IPS-20b (cell line): ENCODE results near the gene FLVCR2.

Experiments used
- H3K27ac ChIP-seq: one replicate; pipeline ENCODE4 v1.5.1; 2013; ENCODE audit warnings: low read length
- H3K27me3 ChIP-seq: 2 replicates; pipeline ENCODE4 v1.6.1; 2013; ENCODE audit warnings: mild to moderate bottlenecking, low read length, inconsistent platforms; ENCODE audit not compliant: insufficient read depth
- H3K36me3 ChIP-seq: 2 replicates; pipeline ENCODE4 v1.6.1; 2013; ENCODE audit warnings: low read depth, mild to moderate bottlenecking, inconsistent platforms, low read length, moderate library complexity; ENCODE audit not compliant: insufficient read depth
- H3K4me1 ChIP-seq: 2 replicates; pipeline ENCODE4 v1.6.1; 2013; ENCODE audit warnings: mild to moderate bottlenecking, control low read depth, inconsistent platforms, low read length, moderate library complexity; ENCODE audit not compliant: insufficient read depth
- H3K4me3 ChIP-seq: 2 replicates; pipeline ENCODE4 v1.5.1; 2013; ENCODE audit warnings: mild to moderate bottlenecking, low read length, inconsistent platforms
- H3K9ac ChIP-seq: 2 replicates; pipeline ENCODE4 v1.6.1; 2013; ENCODE audit warnings: low read depth, mild to moderate bottlenecking, inconsistent platforms, low read length, moderate library complexity
- H3K9me3 ChIP-seq: 2 replicates; pipeline ENCODE4 v1.6.1; 2013; ENCODE audit warnings: mild to moderate bottlenecking, low read depth, low read length, inconsistent platforms; ENCODE audit not compliant: insufficient read depth

Gene FLVCR2

GRCh38 chr14:75643985-75644384 is 65.6 kb downstream of the FLVCR2 start:
- H3K27me3 ChIP-seq, result no peaks in the 10 kb centered on the region
- H3K9me3 ChIP-seq, result no peaks in the 10 kb centered on the region
- H3K9ac ChIP-seq, result no peak overlapping the region
- H3K27ac ChIP-seq, result no peak overlapping the region
- H3K4me3 ChIP-seq, result no peak overlapping the region
- no peaks in the 10 kb centered on the region for H3K4me1 ChIP-seq
- peaks cover 16% of the 10 kb centered on the region for H3K36me3 ChIP-seq

- Histone ChIP-seq H3K27me3 (no peaks in the 10 kb centered on the region), H3K9ac (no peak overlapping the region), H3K9me3 (no peaks in the 10 kb centered on the region), H3K4me3 (no peak overlapping the region), H3K4me1 (no peaks in the 10 kb centered on the region), H3K27ac (no peak overlapping the region), H3K36me3 (peaks cover 27% of the 10 kb centered on the region)
Observed at GRCh38 chr14:75645056-75645455, 66.6 kb downstream of the FLVCR2 start.

GRCh38 chr14:75646762-75647161 is 68.3 kb downstream of the FLVCR2 start:
- Histone ChIP-seq H3K4me1 (no peaks in the 10 kb centered on the region), H3K27me3 (no peaks in the 10 kb centered on the region), H3K27ac (no peak overlapping the region), H3K9ac (no peak overlapping the region), H3K9me3 (no peaks in the 10 kb centered on the region), H3K36me3 (peaks cover 44% of the 10 kb centered on the region), H3K4me3 (no peak overlapping the region)

- no peaks in the 10 kb centered on the region for H3K4me1 ChIP-seq
- H3K27ac ChIP-seq, result no peak overlapping the region
- H3K36me3 ChIP-seq, result peaks cover 52% of the 10 kb centered on the region
- no peak overlapping the region for H3K4me3 ChIP-seq
- H3K9ac ChIP-seq, result no peak overlapping the region
- H3K9me3 ChIP-seq, result no peaks in the 10 kb centered on the region
- no peaks in the 10 kb centered on the region for H3K27me3 ChIP-seq
Observed at GRCh38 chr14:75647640-75648039, 69.2 kb downstream of the FLVCR2 start.

- H3K9me3 ChIP-seq, result no peaks in the 10 kb centered on the region
- no peak overlapping the region for H3K27ac ChIP-seq
- H3K36me3 ChIP-seq, result peaks cover 57% of the 10 kb centered on the region
- H3K27me3 ChIP-seq, result no peaks in the 10 kb centered on the region
- no peaks in the 10 kb centered on the region for H3K4me1 ChIP-seq
- H3K4me3 ChIP-seq, result no peak overlapping the region
- no peak overlapping the region for H3K9ac ChIP-seq
Observed at GRCh38 chr14:75648066-75648838, 69.8 kb downstream of the FLVCR2 start.

GRCh38 chr14:75649337-75649736 is 70.9 kb downstream of the FLVCR2 start:
- 0 out of 2 replicates have a peak, but pooled peaks cover 2% of the 10 kb centered on the region for H3K4me1 ChIP-seq
- no peaks in the 10 kb centered on the region for H3K27me3 ChIP-seq
- H3K4me3 ChIP-seq, result no peak overlapping the region
- peaks cover 68% of the 10 kb centered on the region for H3K36me3 ChIP-seq
- H3K27ac ChIP-seq, result no peak overlapping the region
- H3K9ac ChIP-seq, result no peak overlapping the region
- no peaks in the 10 kb centered on the region for H3K9me3 ChIP-seq

- Histone ChIP-seq H3K9me3 (no peaks in the 10 kb centered on the region), H3K27me3 (no peaks in the 10 kb centered on the region), H3K4me1 (0 out of 2 replicates have a peak, but pooled peaks cover 2% of the 10 kb centered on the region), H3K4me3 (no peak overlapping the region), H3K9ac (no peak overlapping the region), H3K36me3 (peaks cover 72% of the 10 kb centered on the region), H3K27ac (no peak overlapping the region)
Observed at GRCh38 chr14:75649773-75650172, 71.4 kb downstream of the FLVCR2 start.

GRCh38 chr14:75650253-75651058 is 72.0 kb downstream of the FLVCR2 start:
- Histone ChIP-seq H3K4me3 (no peak overlapping the region), H3K27ac (no peak overlapping the region), H3K27me3 (no peaks in the 10 kb centered on the region), H3K4me1 (0 out of 2 replicates have a peak, but pooled peaks cover 2% of the 10 kb centered on the region), H3K36me3 (peaks cover 79% of the 10 kb centered on the region), H3K9me3 (no peaks in the 10 kb centered on the region), H3K9ac (no peak overlapping the region)

- Histone ChIP-seq H3K9ac (no peak overlapping the region), H3K9me3 (no peaks in the 10 kb centered on the region), H3K27me3 (no peaks in the 10 kb centered on the region), H3K36me3 (peaks cover 97% of the 10 kb centered on the region), H3K4me3 (no peak overlapping the region), H3K27ac (no peak overlapping the region), H3K4me1 (0 out of 2 replicates have a peak, but pooled peaks cover 2% of the 10 kb centered on the region)
Observed at GRCh38 chr14:75653563-75653962, 75.1 kb downstream of the FLVCR2 start.

GRCh38 chr14:75654127-75654732 is 75.8 kb downstream of the FLVCR2 start:
- Histone ChIP-seq H3K4me1 (0 out of 2 replicates have a peak, but pooled peaks cover 2% of the 10 kb centered on the region), H3K9ac (no peak overlapping the region), H3K27ac (no peak overlapping the region), H3K9me3 (no peaks in the 10 kb centered on the region), H3K36me3 (peaks cover 95% of the 10 kb centered on the region), H3K4me3 (no peak overlapping the region), H3K27me3 (no peaks in the 10 kb centered on the region)

GRCh38 chr14:75655235-75655634 is 76.8 kb downstream of the FLVCR2 start:
- Histone ChIP-seq H3K4me1 (peaks cover 7% of the 10 kb centered on the region; the same call in 1 of the 2 replicates), H3K27ac (no peak overlapping the region), H3K4me3 (no peak overlapping the region), H3K27me3 (no peaks in the 10 kb centered on the region), H3K9ac (no peak overlapping the region), H3K36me3 (peaks cover 85% of the 10 kb centered on the region), H3K9me3 (no peaks in the 10 kb centered on the region)
